A673 (cell line): Measurements from ENCODE around the gene SERPINB11.

Experiments used
- EZH2 ChIP-seq: fragments of 200-600 bp; sonication (generic); IDR thresholded peaks from 2 replicates; pipeline ENCODE4 v1.6.1; 2017; ENCODE audit warnings: borderline replicate concordance, low read depth, mild to moderate bottlenecking, mixed read lengths, antibody characterized with exemption, low read length; ENCODE audit not compliant: poor library complexity, severe bottlenecking
- TF ChIP-seq, protein P1 (sequence below): fragments of 300-800, 200-600 bp; sonication (generic); conservative IDR thresholded peaks from 2 replicates; pipeline ENCODE4 v1.5.1; 2017; ENCODE audit warnings: low read depth, mild to moderate bottlenecking, antibody characterized with exemption, low read length, moderate library complexity, mixed read lengths

DNA sequence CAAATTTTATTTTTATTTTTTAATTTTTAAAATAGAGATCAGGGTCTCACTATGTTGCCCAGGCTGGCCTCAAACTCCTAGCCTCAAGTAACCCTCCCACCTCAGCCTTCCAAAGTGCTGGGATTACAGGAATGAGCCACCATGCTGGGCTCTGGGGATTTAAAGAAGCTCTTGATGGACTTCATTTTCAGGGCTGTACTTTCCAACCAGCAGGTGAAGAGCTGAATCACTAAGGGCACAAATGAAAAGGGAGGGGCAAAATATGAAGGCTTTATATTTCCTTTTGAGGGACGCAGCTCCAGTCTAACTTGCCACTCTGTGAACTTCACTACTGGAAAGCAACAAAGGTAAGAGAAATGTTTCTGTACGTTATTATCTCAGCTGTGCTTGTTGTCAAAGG, at the start of gene SERPINB11:
- TF ChIP-seq, protein P1, sequence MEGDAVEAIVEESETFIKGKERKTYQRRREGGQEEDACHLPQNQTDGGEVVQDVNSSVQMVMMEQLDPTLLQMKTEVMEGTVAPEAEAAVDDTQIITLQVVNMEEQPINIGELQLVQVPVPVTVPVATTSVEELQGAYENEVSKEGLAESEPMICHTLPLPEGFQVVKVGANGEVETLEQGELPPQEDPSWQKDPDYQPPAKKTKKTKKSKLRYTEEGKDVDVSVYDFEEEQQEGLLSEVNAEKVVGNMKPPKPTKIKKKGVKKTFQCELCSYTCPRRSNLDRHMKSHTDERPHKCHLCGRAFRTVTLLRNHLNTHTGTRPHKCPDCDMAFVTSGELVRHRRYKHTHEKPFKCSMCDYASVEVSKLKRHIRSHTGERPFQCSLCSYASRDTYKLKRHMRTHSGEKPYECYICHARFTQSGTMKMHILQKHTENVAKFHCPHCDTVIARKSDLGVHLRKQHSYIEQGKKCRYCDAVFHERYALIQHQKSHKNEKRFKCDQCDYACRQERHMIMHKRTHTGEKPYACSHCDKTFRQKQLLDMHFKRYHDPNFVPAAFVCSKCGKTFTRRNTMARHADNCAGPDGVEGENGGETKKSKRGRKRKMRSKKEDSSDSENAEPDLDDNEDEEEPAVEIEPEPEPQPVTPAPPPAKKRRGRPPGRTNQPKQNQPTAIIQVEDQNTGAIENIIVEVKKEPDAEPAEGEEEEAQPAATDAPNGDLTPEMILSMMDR = no peak
- no peak for TF ChIP-seq EZH2
